Measurements from ENCODE around the gene LIN54. TPM values are rescaled to one million over a fixed set of nuclear protein-coding genes. Genes with fewer than 3 reads are reported as not detected.
"Not testable (repeated sequence)": the region's sequence is repeated elsewhere in the genome, so short reads cannot be mapped to it uniquely, and the experiment has no call there.

The LIN54 gene
- total RNA-seq, 1 donor from 2014 or later = 5.0 TPM

GRCh38 chr4:82988323-82988832, 22.2 kb downstream of the LIN54 start:
- no peak for DNase-seq (ENCODE audit: low read depth)
- Histone ChIP-seq H3K36me3 (ENCODE audit: control insufficient read depth, insufficient read depth, low read length) (no peaks in the 10 kb centered on the region), H3K4me3 (ENCODE audit: low read depth, low read length) (no peak overlapping the region), H3K27me3 (ENCODE audit: control insufficient read depth, insufficient read depth, low read length) (no peaks in the 10 kb centered on the region)
- no peak for TF ChIP-seq CTCF (IDR thresholded peaks at IDR 0.05; ENCODE audit: insufficient read depth, low read length, poor library complexity, severe bottlenecking)

- not testable (repeated sequence) for DNase-seq (ENCODE audit: low read depth); H3K27me3 ChIP-seq (ENCODE audit: control insufficient read depth, insufficient read depth, low read length); H3K4me3 ChIP-seq (ENCODE audit: low read depth, low read length); H3K36me3 ChIP-seq (ENCODE audit: control insufficient read depth, insufficient read depth, low read length)
These were observed 23.1 kb downstream of the LIN54 start for GRCh38 chr4:82987519-82987918.

GRCh38 chr4:82984459-82984858, 26.2 kb downstream of the LIN54 start:
- TF ChIP-seq CTCF (IDR thresholded peaks at IDR 0.05; ENCODE audit: insufficient read depth, low read length, poor library complexity, severe bottlenecking) = no peak
- Histone ChIP-seq H3K27me3 (ENCODE audit: control insufficient read depth, insufficient read depth, low read length) (no peaks in the 10 kb centered on the region), H3K4me3 (ENCODE audit: low read depth, low read length) (no peak overlapping the region), H3K36me3 (ENCODE audit: control insufficient read depth, insufficient read depth, low read length) (no peaks in the 10 kb centered on the region)
- DNase-seq (ENCODE audit: low read depth) = no peak

- no peak for TF ChIP-seq CTCF (IDR thresholded peaks at IDR 0.05; ENCODE audit: insufficient read depth, low read length, poor library complexity, severe bottlenecking)
These were observed 27.2 kb downstream of the LIN54 start for GRCh38 chr4:82983444-82983843.

GRCh38 chr4:82981138-82981537, 29.5 kb downstream of the LIN54 start:
- no peaks in the 10 kb centered on the region for H3K27me3 ChIP-seq (ENCODE audit: control insufficient read depth, insufficient read depth, low read length)
- no peaks in the 10 kb centered on the region for H3K36me3 ChIP-seq (ENCODE audit: control insufficient read depth, insufficient read depth, low read length)
- no peak overlapping the region for H3K4me3 ChIP-seq (ENCODE audit: low read depth, low read length)
- no peak for TF ChIP-seq CTCF (IDR thresholded peaks at IDR 0.05; ENCODE audit: insufficient read depth, low read length, poor library complexity, severe bottlenecking)
- no peak for DNase-seq (ENCODE audit: low read depth)

More at GRCh38 chr4:82983444-82983843, 27.2 kb downstream of the LIN54 start:
- Histone ChIP-seq H3K27me3 (ENCODE audit: control insufficient read depth, insufficient read depth, low read length) (no peaks in the 10 kb centered on the region), H3K36me3 (ENCODE audit: control insufficient read depth, insufficient read depth, low read length) (no peaks in the 10 kb centered on the region), H3K4me3 (ENCODE audit: low read depth, low read length) (no peak overlapping the region)
- DNase-seq (ENCODE audit: low read depth) = no peak

GRCh38 chr4:82975792-82976191, 34.8 kb downstream of the LIN54 start:
- no peak for TF ChIP-seq CTCF (IDR thresholded peaks at IDR 0.05; ENCODE audit: insufficient read depth, low read length, poor library complexity, severe bottlenecking)

More at GRCh38 chr4:82975792-82976191, 34.8 kb downstream of the LIN54 start:
- DNase-seq (ENCODE audit: low read depth) = no peak
- no peaks in the 10 kb centered on the region for H3K36me3 ChIP-seq (ENCODE audit: control insufficient read depth, insufficient read depth, low read length)
- no peak overlapping the region for H3K4me3 ChIP-seq (ENCODE audit: low read depth, low read length)
- no peaks in the 10 kb centered on the region for H3K27me3 ChIP-seq (ENCODE audit: control insufficient read depth, insufficient read depth, low read length)
